Stimulated activated CD8-positive, alpha-beta memory T cell treated with anti-CD3 and anti-CD28 coated beads, Interleukin-15, amount 100 ng/mL, for 48 hours (primary cell): ENCODE results near the gene RGS3.
"Not testable (repeated sequence)": the region's sequence is repeated elsewhere in the genome, so short reads cannot be mapped to it uniquely, and the experiment has no call there.

ENCODE experiments used
- DNase-seq, 2 donors: peaks; one replicate each; pipeline ENCODE4 v3.0.0-alpha.2; 2020; ENCODE audit warnings: low read depth in 2 of 2

The RGS3 gene

DNA sequence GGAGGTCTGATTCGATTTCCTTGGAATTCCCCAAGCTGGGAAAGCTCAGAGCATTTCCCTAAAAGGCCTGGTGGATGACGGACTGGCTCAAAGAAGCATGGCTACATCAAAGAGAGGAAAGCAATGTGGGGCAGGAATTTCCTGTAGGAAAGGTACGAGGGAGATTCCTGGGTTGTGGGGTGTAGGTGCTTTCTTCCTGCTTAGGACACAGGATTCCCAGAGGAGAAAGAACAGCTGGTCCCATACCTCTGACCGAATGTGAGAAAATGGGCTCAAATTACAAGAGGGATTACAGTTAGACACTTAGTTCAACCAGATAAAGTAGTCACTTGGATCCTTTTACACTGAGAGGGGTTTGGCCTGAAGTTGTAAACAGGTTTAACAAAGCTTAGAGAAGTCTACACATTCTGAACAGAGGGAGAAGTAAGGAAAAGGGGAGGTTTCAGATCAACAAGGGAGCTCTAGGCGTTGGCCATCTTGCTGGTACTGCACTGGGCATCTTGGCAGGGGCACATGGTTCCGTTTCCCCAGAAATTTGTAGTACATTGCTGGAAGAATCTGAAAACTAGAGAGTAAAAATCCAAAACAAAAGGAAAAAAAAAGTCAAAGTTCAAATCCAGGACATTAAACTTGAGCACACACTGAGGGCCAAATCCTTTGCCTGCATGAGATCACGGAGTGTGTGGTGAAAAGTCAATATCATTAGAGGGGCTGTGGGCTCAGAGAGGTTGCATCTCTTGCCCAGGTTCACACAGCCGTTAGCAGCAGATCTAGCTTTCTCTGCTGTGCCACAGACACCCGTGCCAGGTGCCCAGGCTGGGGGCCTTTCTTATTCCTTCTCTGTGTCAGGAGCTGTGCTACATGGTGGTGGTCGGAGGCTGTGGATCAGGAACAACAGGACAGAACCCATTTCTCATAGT, 171.3 kb downstream of the RGS3 start:
- no peak for DNase-seq

- no peak for DNase-seq
Measured at GRCh38 chr9:113635586-113635985, 172.1 kb downstream of the RGS3 start.

DNA sequence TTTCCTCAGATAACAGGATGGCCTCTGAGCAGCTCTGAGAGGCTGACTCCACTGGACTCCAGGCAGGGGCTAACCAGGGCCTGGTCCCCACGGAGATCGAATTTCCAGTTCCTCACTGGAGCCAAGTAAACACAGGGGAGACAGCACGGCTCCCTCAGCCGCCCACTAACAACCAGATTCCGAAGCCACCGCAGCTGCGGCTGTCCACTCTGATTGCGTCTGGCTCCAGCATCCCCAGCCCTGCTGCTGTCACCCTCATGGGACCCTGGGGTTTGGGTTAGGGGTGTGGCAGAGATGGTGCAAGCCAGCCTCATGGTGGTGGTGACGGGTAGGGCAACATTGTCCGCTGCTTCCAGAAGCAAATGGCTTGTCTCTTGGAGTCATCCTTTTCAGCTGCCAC, 172.6 kb downstream of the RGS3 start:
- DNase-seq: no peak

DNA sequence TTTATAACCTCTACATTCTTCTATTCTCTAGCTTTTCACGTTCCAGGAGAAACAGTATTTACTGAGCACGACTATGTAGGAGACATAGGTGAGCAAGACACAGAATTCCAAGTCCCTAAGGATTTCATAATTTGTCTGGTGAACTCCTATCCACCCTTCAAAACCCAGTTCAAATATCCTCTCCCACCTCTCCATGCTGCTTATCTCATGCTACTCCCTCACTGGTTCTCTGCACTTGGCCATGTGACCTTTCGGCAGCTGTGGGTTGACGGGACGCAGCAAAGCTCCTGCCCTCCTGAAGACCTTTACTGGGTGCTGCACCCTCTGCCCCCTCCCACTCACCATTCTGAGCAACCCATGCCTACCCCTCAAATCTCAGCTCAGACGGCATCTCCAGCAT, 173.2 kb downstream of the RGS3 start:
- DNase-seq: no peak

DNA sequence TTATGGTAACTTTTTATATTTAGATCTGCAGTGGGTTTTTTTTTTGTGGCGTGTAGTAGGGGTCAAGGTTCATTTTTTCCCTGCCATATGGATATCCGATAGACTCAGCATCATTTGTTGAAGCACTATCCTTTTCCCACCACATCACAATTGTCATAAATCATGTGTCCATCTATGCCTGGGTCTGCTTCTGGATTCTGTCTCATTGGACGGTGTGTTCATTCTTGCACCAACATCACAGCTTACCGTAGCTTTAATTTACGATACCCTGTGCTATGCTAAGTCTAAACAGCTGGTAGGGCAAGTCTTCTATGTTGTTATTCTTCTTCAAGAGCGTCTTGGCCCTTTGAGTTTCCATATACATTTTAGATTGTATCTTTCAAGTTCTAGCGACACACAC, 175.0 kb downstream of the RGS3 start:
- no peak for DNase-seq

DNA sequence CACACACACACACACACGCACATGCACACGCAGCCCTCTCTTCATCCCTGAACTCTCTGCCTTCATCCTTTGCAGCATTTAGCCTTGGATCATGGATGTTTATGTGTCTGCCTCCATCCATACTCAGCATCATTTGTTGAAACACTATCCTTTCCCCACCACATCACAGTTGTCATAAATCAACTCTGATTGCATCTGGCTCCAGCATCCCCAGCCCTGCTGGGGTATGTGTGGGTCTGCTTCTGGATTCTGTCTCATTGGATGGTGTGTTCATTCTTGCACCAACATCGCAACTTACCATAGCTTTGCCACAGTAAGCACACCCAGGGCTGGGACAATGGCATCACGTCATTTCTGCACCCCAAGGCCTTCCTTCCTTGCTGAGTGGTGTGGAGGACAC, 175.4 kb downstream of the RGS3 start:
- DNase-seq: no peak

DNA sequence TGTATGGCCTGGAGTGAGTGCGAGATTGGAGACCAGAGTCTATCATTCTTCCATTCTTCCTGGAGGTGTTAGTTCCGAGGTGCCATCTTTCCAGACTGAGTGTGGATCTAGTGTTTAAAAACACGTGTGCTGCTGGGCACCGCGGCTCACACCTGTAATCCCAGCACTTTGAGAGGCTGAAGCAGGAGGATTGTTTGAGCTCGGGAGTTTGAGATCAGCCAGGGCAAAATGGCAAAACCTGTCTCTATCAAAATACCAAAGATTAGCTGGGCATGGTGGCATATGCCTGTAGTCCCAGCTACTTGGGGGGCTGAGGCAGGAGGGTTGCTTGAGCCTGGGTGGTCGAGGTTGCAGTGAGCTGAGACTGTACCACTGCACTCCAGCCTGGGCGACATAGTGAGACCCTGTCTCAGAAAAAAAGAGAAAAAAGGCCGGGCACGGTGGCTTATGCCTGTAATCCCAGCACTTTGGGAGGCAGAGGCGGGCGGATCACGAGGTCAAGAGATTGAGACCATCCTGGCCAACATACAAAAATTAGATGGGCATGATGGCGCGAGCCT, 176.0 kb downstream of the RGS3 start:
- DNase-seq: not testable (repeated sequence)

DNA sequence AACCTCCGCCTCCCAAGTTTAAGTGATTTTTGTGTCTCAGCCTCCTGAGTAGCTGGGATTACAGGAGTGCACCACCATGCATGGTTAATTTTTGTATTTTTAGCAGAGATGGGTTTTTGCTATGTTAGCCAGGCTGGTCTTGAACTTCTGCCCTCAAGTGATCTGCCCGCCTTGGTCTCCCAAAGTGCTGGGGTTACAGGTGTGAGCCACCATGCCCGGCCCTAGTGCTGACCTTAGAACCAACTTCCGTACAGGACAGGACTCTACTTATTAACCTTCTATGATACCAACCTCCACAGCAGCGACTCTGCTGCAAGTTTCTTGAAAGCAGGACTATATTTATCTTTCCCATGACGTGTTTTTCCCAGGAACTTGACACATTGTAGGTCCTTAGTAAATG, 176.9 kb downstream of the RGS3 start:
- no peak for DNase-seq

- DNase-seq: no peak
Measured at GRCh38 chr9:113641100-113641885, 177.8 kb downstream of the RGS3 start.

GRCh38 chr9:113644321-113644720, 180.8 kb downstream of the RGS3 start:
- DNase-seq: no peak

- DNase-seq: no peak
Measured at GRCh38 chr9:113645227-113645977, 181.9 kb downstream of the RGS3 start.

- DNase-seq: no peak
Measured at GRCh38 chr9:113645978-113646253, 182.4 kb downstream of the RGS3 start.

GRCh38 chr9:113646491-113646890, 183.0 kb downstream of the RGS3 start:
- DNase-seq: no peak
